Thyroid gland (tissue), 4 donors: ENCODE measurements around the gene MINAR1.

Source experiments
- CTCF ChIP-seq, 6 experiments: fragments of 200-600 bp in 3 of 6; fragments of 450-650 bp in 3 of 6; sonication (generic) in 3 of 6; IDR thresholded peaks; one replicate each; pipeline ENCODE4 v1.5.1; 2016 to 2019; ENCODE audit warnings: antibody characterized with exemption in 6 of 6, mild to moderate bottlenecking in 2 of 6, inconsistent platforms in 1 of 6, moderate library complexity in 1 of 6
- POLR2A ChIP-seq, 2 donors: fragments of 450-650 bp; IDR thresholded peaks; one replicate each; pipeline ENCODE4 v1.6.1; 2017; ENCODE audit warnings: antibody characterized with exemption in 2 of 2, mild to moderate bottlenecking in 2 of 2, moderate library complexity in 1 of 2

GRCh38 chr15:79434361-79434760 lies 2.2 kb downstream of the MINAR1 start:
- TF ChIP-seq CTCF (IDR thresholded peaks at IDR 0.05) (no peak), POLR2A (IDR thresholded peaks at IDR 0.05) (no peak)
